IMR-90 (cell line): ENCODE measurements around the gene IGSF22.

Source experiments
- POLR2A ChIP-seq: IDR thresholded peaks from 2 replicates; pipeline ENCODE4 v1.6.1; 2012; ENCODE audit warnings: mild to moderate bottlenecking, low read depth, low read length
- TF ChIP-seq, protein P1 (sequence below): conservative IDR thresholded peaks from 2 replicates; pipeline ENCODE4 v1.5.1; 2012; ENCODE audit warnings: mild to moderate bottlenecking, low read depth, low read length, improper control_type of control experiment

DNA sequence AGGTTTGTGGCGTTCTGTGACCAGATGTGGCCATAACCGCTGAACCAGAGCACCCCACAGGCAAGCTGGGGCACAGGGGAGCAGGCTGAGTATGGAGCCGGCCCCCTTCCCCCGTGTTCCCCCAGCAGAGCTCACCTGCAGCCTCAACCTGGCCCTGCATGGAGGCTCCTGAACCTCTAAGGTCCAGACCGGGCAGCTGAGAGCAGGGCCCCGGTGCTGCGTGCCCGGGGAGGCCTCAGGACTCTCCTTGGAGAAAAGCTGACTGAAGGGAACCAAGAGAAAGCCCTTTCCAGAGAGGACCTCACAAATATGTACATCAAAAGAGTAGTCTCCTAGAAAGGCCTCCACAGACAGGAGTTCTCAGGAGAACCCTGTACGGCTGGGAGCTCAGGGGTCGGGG, 17.4 kb upstream of the IGSF22 start:
- no peak for TF ChIP-seq POLR2A
- TF ChIP-seq, protein P1, sequence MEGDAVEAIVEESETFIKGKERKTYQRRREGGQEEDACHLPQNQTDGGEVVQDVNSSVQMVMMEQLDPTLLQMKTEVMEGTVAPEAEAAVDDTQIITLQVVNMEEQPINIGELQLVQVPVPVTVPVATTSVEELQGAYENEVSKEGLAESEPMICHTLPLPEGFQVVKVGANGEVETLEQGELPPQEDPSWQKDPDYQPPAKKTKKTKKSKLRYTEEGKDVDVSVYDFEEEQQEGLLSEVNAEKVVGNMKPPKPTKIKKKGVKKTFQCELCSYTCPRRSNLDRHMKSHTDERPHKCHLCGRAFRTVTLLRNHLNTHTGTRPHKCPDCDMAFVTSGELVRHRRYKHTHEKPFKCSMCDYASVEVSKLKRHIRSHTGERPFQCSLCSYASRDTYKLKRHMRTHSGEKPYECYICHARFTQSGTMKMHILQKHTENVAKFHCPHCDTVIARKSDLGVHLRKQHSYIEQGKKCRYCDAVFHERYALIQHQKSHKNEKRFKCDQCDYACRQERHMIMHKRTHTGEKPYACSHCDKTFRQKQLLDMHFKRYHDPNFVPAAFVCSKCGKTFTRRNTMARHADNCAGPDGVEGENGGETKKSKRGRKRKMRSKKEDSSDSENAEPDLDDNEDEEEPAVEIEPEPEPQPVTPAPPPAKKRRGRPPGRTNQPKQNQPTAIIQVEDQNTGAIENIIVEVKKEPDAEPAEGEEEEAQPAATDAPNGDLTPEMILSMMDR, result no peak
